Mesothelial cell of epicardium (in vitro differentiated cells): ENCODE data around the gene ORC3. TPM values are rescaled to one million over a fixed set of nuclear protein-coding genes. Genes with fewer than 3 reads are reported as not detected.

Source experiments
- DNase-seq, 2 experiments: peaks; one replicate each; pipeline ENCODE4 v3.0.0; 2021; ENCODE audit warnings: low spot score in 2 of 2; ENCODE audit not compliant: unreplicated experiment in 2 of 2
- H3K27ac Mint-ChIP-seq: 2 replicates; pipeline ENCODE4 v1.8.0; 2021; ENCODE audit warnings: mixed read lengths
- H3K27me3 Mint-ChIP-seq: 2 replicates; pipeline ENCODE4 v1.8.0; 2021; ENCODE audit warnings: low read depth, mixed read lengths
- H3K36me3 Mint-ChIP-seq: 2 replicates; pipeline ENCODE4 v1.8.0; 2021; ENCODE audit warnings: mixed read lengths
- H3K4me1 Mint-ChIP-seq: 2 replicates; pipeline ENCODE4 v1.8.0; 2021; ENCODE audit warnings: mixed read lengths
- H3K4me3 Mint-ChIP-seq: 2 replicates; pipeline ENCODE4 v1.8.0; 2021; ENCODE audit warnings: mild to moderate bottlenecking, moderate library complexity, mixed read lengths
- H3K9me3 Mint-ChIP-seq: 2 replicates; pipeline ENCODE4 v1.8.0; 2021; ENCODE audit warnings: mixed read lengths
- total RNA-seq: library from RNA; stranded (reverse); gene quantifications from 3 replicates; pipeline ENCODE4 v1.2.1, GENCODE V29; 2021
- TF ChIP-seq, protein P1 (sequence below): fragments of 200-600 bp; sonication (generic); IDR thresholded peaks from one replicate; pipeline ENCODE4 v1.5.0; 2021; ENCODE audit warnings: antibody characterized with exemption; ENCODE audit not compliant: unreplicated experiment

ORC3 gene
- total RNA-seq, 1 donor from 2014 or later, result 28.0 TPM

DNA sequence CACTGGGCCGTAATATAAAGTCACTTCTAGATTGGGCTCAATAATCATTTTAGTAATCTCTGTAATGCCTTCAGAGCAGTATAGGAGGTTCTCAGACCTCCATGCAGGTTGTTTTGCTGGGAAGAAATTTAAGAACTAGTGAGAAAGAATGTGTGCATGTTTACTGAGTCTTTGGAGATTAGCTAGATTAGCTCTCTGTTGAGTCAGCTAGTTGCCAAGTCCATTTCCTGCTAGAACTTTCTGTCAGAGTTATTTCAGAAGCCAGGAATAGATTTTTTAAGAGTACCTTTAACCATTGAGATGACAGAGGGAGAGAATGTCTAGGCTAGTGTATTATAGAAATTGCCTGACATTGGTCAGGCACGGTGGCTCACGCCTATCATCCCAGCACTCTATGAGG is 33.3 kb downstream of the ORC3 start:
- H3K4me3 Mint-ChIP-seq, result no peak overlapping the region
- no peak overlapping the region for H3K27ac Mint-ChIP-seq
- DNase-seq, result no peak
- H3K36me3 Mint-ChIP-seq, result peaks cover 27% of the 10 kb centered on the region
- TF ChIP-seq, protein P1, sequence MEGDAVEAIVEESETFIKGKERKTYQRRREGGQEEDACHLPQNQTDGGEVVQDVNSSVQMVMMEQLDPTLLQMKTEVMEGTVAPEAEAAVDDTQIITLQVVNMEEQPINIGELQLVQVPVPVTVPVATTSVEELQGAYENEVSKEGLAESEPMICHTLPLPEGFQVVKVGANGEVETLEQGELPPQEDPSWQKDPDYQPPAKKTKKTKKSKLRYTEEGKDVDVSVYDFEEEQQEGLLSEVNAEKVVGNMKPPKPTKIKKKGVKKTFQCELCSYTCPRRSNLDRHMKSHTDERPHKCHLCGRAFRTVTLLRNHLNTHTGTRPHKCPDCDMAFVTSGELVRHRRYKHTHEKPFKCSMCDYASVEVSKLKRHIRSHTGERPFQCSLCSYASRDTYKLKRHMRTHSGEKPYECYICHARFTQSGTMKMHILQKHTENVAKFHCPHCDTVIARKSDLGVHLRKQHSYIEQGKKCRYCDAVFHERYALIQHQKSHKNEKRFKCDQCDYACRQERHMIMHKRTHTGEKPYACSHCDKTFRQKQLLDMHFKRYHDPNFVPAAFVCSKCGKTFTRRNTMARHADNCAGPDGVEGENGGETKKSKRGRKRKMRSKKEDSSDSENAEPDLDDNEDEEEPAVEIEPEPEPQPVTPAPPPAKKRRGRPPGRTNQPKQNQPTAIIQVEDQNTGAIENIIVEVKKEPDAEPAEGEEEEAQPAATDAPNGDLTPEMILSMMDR, result no peak
- no peaks in the 10 kb centered on the region for H3K9me3 Mint-ChIP-seq
- no peaks in the 10 kb centered on the region for H3K4me1 Mint-ChIP-seq
- H3K27me3 Mint-ChIP-seq, result no peaks in the 10 kb centered on the region

- Mint-ChIP-seq H3K27me3 (no peaks in the 10 kb centered on the region), H3K36me3 (peaks cover 22% of the 10 kb centered on the region), H3K4me3 (no peak overlapping the region), H3K4me1 (no peaks in the 10 kb centered on the region), H3K9me3 (no peaks in the 10 kb centered on the region), H3K27ac (no peak overlapping the region)
- TF ChIP-seq, protein P1, result no peak
- DNase-seq, result no peak
Observed at GRCh38 chr6:87628424-87628823, 38.5 kb downstream of the ORC3 start.

DNA sequence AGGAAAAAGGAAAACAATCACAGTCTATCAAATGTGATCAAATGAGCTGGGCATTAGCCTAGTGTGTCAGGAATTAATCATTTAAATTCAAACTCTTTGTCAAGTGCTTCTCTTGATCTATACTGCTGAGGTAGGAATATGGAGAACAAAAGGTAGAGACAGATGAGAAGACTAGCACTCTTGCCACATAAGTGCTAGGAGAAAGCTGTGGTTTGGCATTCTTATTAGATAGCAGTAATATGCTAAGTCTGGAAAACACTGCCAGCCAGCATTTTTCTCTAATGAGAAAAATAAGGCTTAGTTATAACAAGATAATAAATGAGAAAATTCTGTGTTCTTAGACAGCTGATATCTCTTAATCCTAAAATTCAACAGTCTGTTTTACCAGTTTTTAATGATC is 38.9 kb downstream of the ORC3 start:
- no peak overlapping the region for H3K27ac Mint-ChIP-seq
- DNase-seq, result no peak
- H3K4me1 Mint-ChIP-seq, result no peaks in the 10 kb centered on the region
- H3K27me3 Mint-ChIP-seq, result no peaks in the 10 kb centered on the region
- H3K4me3 Mint-ChIP-seq, result no peak overlapping the region
- TF ChIP-seq, protein P1, result no peak
- peaks cover 21% of the 10 kb centered on the region for H3K36me3 Mint-ChIP-seq
- H3K9me3 Mint-ChIP-seq, result no peaks in the 10 kb centered on the region

DNA sequence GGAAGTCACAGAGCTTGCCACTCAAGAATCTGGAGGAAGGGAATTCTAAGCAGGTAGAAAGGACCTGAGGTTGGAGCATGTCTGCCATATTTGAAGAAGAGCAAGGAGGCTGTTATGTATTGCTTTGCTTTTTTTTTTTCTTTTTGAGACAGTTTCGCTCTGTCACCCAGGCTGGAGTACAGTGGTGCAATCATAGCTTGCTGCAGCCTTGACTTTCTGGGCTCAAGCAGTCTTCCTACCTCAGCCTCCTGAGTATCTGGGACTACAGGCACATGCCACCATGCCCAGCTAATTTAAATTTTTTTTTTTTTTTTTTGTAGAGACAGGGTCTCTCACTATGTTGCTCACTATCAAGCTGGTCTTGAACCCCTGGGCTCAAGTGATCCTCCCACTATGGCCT is 40.8 kb downstream of the ORC3 start:
- TF ChIP-seq, protein P1, result no peak
- Mint-ChIP-seq H3K9me3 (no peaks in the 10 kb centered on the region), H3K36me3 (peaks cover 14% of the 10 kb centered on the region), H3K4me3 (no peak overlapping the region), H3K27ac (no peak overlapping the region), H3K4me1 (no peaks in the 10 kb centered on the region), H3K27me3 (no peaks in the 10 kb centered on the region)
- DNase-seq, result no peak

DNA sequence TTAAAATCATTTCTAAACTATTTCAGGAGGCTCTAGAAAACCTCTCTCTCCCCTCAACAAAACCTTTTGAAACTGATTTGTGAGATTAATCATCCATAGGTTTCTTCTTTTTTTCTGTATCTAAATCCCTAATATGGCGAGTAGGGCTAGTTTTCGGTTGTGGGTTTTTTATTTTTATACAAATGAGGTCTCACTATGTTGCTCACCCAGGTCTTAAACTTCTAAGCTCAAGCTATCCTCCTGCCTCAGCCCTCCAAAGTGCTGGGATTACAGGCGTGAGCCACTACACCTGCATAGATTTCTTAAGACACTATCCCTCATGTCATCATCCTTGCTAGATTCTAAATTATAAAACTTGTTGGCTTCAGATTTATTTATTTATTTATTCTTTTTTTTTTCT is 43.9 kb downstream of the ORC3 start:
- H3K9me3 Mint-ChIP-seq, result no peaks in the 10 kb centered on the region
- no peak overlapping the region for H3K27ac Mint-ChIP-seq
- no peak overlapping the region for H3K4me3 Mint-ChIP-seq
- no peak for DNase-seq
- H3K36me3 Mint-ChIP-seq, result peaks cover 19% of the 10 kb centered on the region
- TF ChIP-seq, protein P1, result no peak
- no peaks in the 10 kb centered on the region for H3K27me3 Mint-ChIP-seq
- no peaks in the 10 kb centered on the region for H3K4me1 Mint-ChIP-seq

GRCh38 chr6:87636315-87636714 is 46.4 kb downstream of the ORC3 start:
- DNase-seq, result no peak
- H3K9me3 Mint-ChIP-seq, result no peaks in the 10 kb centered on the region
- H3K4me1 Mint-ChIP-seq, result peaks cover 4% of the 10 kb centered on the region
- TF ChIP-seq, protein P1, result no peak
- H3K4me3 Mint-ChIP-seq, result no peak overlapping the region
- H3K27me3 Mint-ChIP-seq, result no peaks in the 10 kb centered on the region
- peaks cover 21% of the 10 kb centered on the region for H3K36me3 Mint-ChIP-seq
- no peak overlapping the region for H3K27ac Mint-ChIP-seq
